Neural cell (in vitro differentiated cells): ENCODE results near the gene RASA1.

Source experiments
- EP300 ChIP-seq: fragments of 450-650 bp; conservative IDR thresholded peaks from 2 replicates; pipeline ENCODE4 v1.6.1; 2014; ENCODE audit warnings: antibody characterized with exemption, mild to moderate bottlenecking, moderate library complexity; ENCODE audit not compliant: poor library complexity, severe bottlenecking
- EZH2 ChIP-seq: fragments of 200-600, 300-800 bp; shearing (Covaris generic), sonication (generic); IDR thresholded peaks from 2 replicates; pipeline ENCODE4 v1.6.1; 2014; ENCODE audit warnings: antibody characterized with exemption, low read length, borderline replicate concordance, mild to moderate bottlenecking; ENCODE audit not compliant: insufficient read depth, poor library complexity, severe bottlenecking
- MXI1 ChIP-seq: fragments of 450-650 bp; conservative IDR thresholded peaks from 2 replicates; pipeline ENCODE4 v1.6.1; 2014; ENCODE audit warnings: antibody characterized with exemption, mild to moderate bottlenecking; ENCODE audit not compliant: poor library complexity, severe bottlenecking
- POLR2AphosphoS5 ChIP-seq: IDR thresholded peaks from 2 replicates; pipeline ENCODE4 v1.6.1; 2012
- RAD21 ChIP-seq: fragments of 450-650 bp; conservative IDR thresholded peaks from 2 replicates; pipeline ENCODE4 v1.6.1; 2014; ENCODE audit warnings: antibody characterized with exemption, mild to moderate bottlenecking, moderate library complexity
- REST ChIP-seq: IDR thresholded peaks from 2 replicates; pipeline ENCODE4 v1.6.1; 2012; ENCODE audit warnings: borderline replicate concordance
- TAF1 ChIP-seq: IDR thresholded peaks from 2 replicates; pipeline ENCODE4 v1.6.1; 2012; ENCODE audit warnings: low read depth
- TF ChIP-seq, protein P1 (sequence below): fragments of 450-650 bp; IDR thresholded peaks from 2 replicates; pipeline ENCODE4 v1.5.1; 2014; ENCODE audit warnings: antibody characterized with exemption, mild to moderate bottlenecking, moderate library complexity; ENCODE audit not compliant: poor library complexity, severe bottlenecking

DNA sequence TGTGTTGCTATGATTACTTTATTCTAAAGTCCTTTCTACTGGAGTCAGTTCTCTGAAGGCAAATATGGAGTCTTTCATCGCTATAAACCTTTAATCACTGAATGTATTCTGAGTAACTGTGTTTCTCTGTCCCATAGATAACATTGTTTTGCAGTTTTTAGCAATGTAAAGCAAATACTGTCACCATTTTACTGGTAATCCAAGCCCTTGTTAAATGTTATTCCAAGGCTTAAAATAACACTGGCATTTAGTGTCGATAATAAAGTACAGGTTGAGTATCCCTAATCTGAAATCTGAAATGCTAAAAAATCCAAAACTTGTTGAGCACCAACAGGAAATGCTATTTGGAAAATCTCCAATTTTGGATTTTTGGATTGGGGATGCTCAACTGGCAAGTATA is 120.4 kb downstream of the RASA1 start:
- TF ChIP-seq, protein P1, sequence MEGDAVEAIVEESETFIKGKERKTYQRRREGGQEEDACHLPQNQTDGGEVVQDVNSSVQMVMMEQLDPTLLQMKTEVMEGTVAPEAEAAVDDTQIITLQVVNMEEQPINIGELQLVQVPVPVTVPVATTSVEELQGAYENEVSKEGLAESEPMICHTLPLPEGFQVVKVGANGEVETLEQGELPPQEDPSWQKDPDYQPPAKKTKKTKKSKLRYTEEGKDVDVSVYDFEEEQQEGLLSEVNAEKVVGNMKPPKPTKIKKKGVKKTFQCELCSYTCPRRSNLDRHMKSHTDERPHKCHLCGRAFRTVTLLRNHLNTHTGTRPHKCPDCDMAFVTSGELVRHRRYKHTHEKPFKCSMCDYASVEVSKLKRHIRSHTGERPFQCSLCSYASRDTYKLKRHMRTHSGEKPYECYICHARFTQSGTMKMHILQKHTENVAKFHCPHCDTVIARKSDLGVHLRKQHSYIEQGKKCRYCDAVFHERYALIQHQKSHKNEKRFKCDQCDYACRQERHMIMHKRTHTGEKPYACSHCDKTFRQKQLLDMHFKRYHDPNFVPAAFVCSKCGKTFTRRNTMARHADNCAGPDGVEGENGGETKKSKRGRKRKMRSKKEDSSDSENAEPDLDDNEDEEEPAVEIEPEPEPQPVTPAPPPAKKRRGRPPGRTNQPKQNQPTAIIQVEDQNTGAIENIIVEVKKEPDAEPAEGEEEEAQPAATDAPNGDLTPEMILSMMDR = no peak
- TF ChIP-seq POLR2AphosphoS5 (no peak), TAF1 (no peak), EP300 (no peak), EZH2 (no peak), RAD21 (no peak), MXI1 (no peak), REST (no peak)
